HCT116 (cell line): Measurements from ENCODE around the gene CEP70. TPM values are rescaled to one million over a fixed set of nuclear protein-coding genes. Genes with fewer than 3 reads are reported as not detected.

Experiments used
- ATAC-seq: fragments of 200-7000 bp; cut with Tn5 transposase; 2 replicates; pipeline ENCODE4 v1.9.1; 2020; ENCODE audit warnings: mild to moderate bottlenecking, moderate library complexity
- BruUV-seq: library from RNA; stranded (reverse); fragments of 400-500 nt; replicated peaks from 2 replicates; lab custom pipeline; 2021; lab: Mats Ljungman, UMichigan
- CTCF ChIA-PET: fragments of 300-600 bp; sonication (Branson Sonifier 250); formaldehyde crosslinking; loops from one replicate; lab custom pipeline; 2021; ENCODE audit warnings: antibody characterized with exemption; lab: Charles Lee
- POLR2A ChIA-PET: fragments of 300-600, 350-600 bp; sonication (Branson Sonifier 250); formaldehyde crosslinking; loops from one replicate; lab custom pipeline; 2021; ENCODE audit warnings: antibody characterized with exemption; lab: Charles Lee
- RAD21 ChIA-PET, 2 experiments: fragments of 300-600 bp; sonication (Branson Sonifier 250); formaldehyde crosslinking; loops; one replicate each; lab custom pipeline; 2023; ENCODE audit warnings: low total read pairs in 2 of 2; ENCODE audit not compliant: uncharacterized antibody in 2 of 2, unreplicated experiment in 2 of 2, low non-redundant PET in 1 of 2; lab: Charles Lee
- DNase-seq: peaks from one replicate; pipeline ENCODE4 v3.0.0-alpha.2; 2010; ENCODE audit warnings: low read depth, low spot score
- H2AFZ ChIP-seq: fragments of 200-600 bp; shearing (Covaris generic), sonication (generic); 2 replicates; pipeline ENCODE4 v1.6.1; 2017; ENCODE audit warnings: low read depth, mixed run types, mixed read lengths, antibody characterized with exemption, low read length; ENCODE audit not compliant: poor library complexity, severe bottlenecking
- H3K27ac ChIP-seq: 2 replicates; pipeline ENCODE4 v1.5.1; 2012; ENCODE audit warnings: low read depth, low read length
- H3K27me3 ChIP-seq: fragments of 200-600 bp; sonication (generic); 2 replicates; pipeline ENCODE4 v1.6.1; 2016; ENCODE audit warnings: mixed run types, low read length, mixed read lengths; ENCODE audit not compliant: insufficient read depth
- H3K36me3 ChIP-seq, 2 experiments: fragments of 200-500 bp in 1 of 2; fragments of 200-600 bp in 1 of 2; sonication (Bioruptor generic) in 1 of 2; sonication (generic) in 1 of 2; 2 replicates each; pipeline versions ENCODE4 v1.5.1 to v1.6.1; 2014 to 2016; ENCODE audit warnings: low read length in 2 of 2, inconsistent platforms in 1 of 2, mixed read lengths in 1 of 2, mixed run types in 1 of 2; ENCODE audit not compliant: insufficient read depth in 2 of 2, control insufficient read depth in 1 of 2
- H3K4me1 ChIP-seq, 2 experiments: fragments of 200-600 bp in 1 of 2; sonication (generic) in 1 of 2; 2 replicates each; pipeline versions ENCODE4 v1.5.1 to v1.6.1; 2012 to 2017; ENCODE audit warnings: low read length in 2 of 2, inconsistent platforms in 1 of 2, mild to moderate bottlenecking in 1 of 2, mixed read lengths in 1 of 2, mixed run types in 1 of 2, moderate library complexity in 1 of 2; ENCODE audit not compliant: insufficient read depth in 2 of 2, control insufficient read depth in 1 of 2
- H3K4me2 ChIP-seq: fragments of 200-600 bp; sonication (generic); 2 replicates; pipeline ENCODE4 v1.6.1; 2017; ENCODE audit warnings: mixed run types, low read length, mixed read lengths
- H3K4me3 ChIP-seq, 2 experiments: fragments of 200-600 bp in 1 of 2; sonication (generic) in 1 of 2; replicated peaks in 1 of 2; 2 replicates each; pipeline ENCODE4 v1.5.1; 2011 to 2016; ENCODE audit warnings: low read length in 2 of 2, control low read depth in 1 of 2, low read depth in 1 of 2, mild to moderate bottlenecking in 1 of 2, mixed read lengths in 1 of 2, mixed run types in 1 of 2
- H3K79me2 ChIP-seq: fragments of 200-600 bp; sonication (generic); 2 replicates; pipeline ENCODE4 v1.6.1; 2017; ENCODE audit warnings: mild to moderate bottlenecking, mixed run types, low read length, moderate library complexity, mixed read lengths; ENCODE audit not compliant: insufficient read depth
- H3K9ac ChIP-seq: fragments of 200-600 bp; sonication (generic); 2 replicates; pipeline ENCODE4 v1.6.1; 2016; ENCODE audit warnings: low read length, mixed read lengths
- H3K9me2 ChIP-seq: fragments of 200-600 bp; sonication (generic), shearing (Covaris generic); 2 replicates; pipeline ENCODE4 v1.6.1; 2017; ENCODE audit warnings: mixed run types, mild to moderate bottlenecking, moderate library complexity; ENCODE audit not compliant: insufficient read depth
- H3K9me3 ChIP-seq, 2 experiments: fragments of 200-500 bp in 1 of 2; fragments of 200-600 bp in 1 of 2; sonication (Bioruptor generic) in 1 of 2; sonication (generic) in 1 of 2; 2 replicates each; pipeline ENCODE4 v1.6.1; 2014 to 2017; ENCODE audit warnings: low read length in 2 of 2, mixed read lengths in 2 of 2, inconsistent platforms in 1 of 2, low read depth in 1 of 2, mild to moderate bottlenecking in 1 of 2, mixed run types in 1 of 2, moderate library complexity in 1 of 2; ENCODE audit not compliant: control insufficient read depth in 1 of 2, insufficient read depth in 1 of 2
- H4K20me1 ChIP-seq: fragments of 200-600 bp; sonication (generic), shearing (Covaris generic); 2 replicates; pipeline ENCODE4 v1.6.1; 2017; ENCODE audit warnings: mixed run types, mild to moderate bottlenecking, moderate library complexity; ENCODE audit not compliant: insufficient read depth
- CBX3 ChIP-seq: IDR thresholded peaks from 2 replicates; pipeline ENCODE4 v1.6.1; 2012; ENCODE audit warnings: low read depth
- CEBPB ChIP-seq: IDR thresholded peaks from 2 replicates; pipeline ENCODE4 v1.6.1; 2012; ENCODE audit warnings: low read depth
- ELF1 ChIP-seq: IDR thresholded peaks from 2 replicates; pipeline ENCODE4 v1.6.1; 2012; ENCODE audit warnings: low read depth, borderline replicate concordance
- EZH2 ChIP-seq: fragments of 200-600 bp; sonication (generic); IDR thresholded peaks from 2 replicates; pipeline ENCODE4 v1.6.1; 2017; ENCODE audit warnings: antibody characterized with exemption, mixed run types
- EZH2phosphoT487 ChIP-seq: fragments of 200-600 bp; IDR thresholded peaks from 2 replicates; pipeline ENCODE4 v1.6.1; 2018; ENCODE audit warnings: antibody characterized with exemption, borderline replicate concordance
- FOSL1 ChIP-seq: IDR thresholded peaks from 2 replicates; pipeline ENCODE4 v1.6.1; 2012; ENCODE audit warnings: low read depth
- JUND ChIP-seq: IDR thresholded peaks from 2 replicates; pipeline ENCODE4 v1.6.1; 2012
- MAX ChIP-seq: IDR thresholded peaks from 2 replicates; pipeline ENCODE4 v1.6.1; 2012
- POLR2AphosphoS5 ChIP-seq: IDR thresholded peaks from 2 replicates; pipeline ENCODE4 v1.6.1; 2011; ENCODE audit warnings: mild to moderate bottlenecking, low read depth, low read length, moderate library complexity
- RAD21 ChIP-seq: IDR thresholded peaks from 2 replicates; pipeline ENCODE4 v1.6.1; 2012; ENCODE audit warnings: low read depth, mild to moderate bottlenecking
- REST ChIP-seq: IDR thresholded peaks from 2 replicates; pipeline ENCODE4 v1.6.1; 2012; ENCODE audit warnings: low read depth
- SIN3A ChIP-seq: IDR thresholded peaks from 2 replicates; pipeline ENCODE4 v1.6.1; 2012; ENCODE audit warnings: low read depth
- SP1 ChIP-seq: IDR thresholded peaks from 2 replicates; pipeline ENCODE4 v1.6.1; 2012; ENCODE audit warnings: low read depth
- SRF ChIP-seq: IDR thresholded peaks from 2 replicates; pipeline ENCODE4 v1.6.1; 2012; ENCODE audit warnings: low read depth
- YY1 ChIP-seq: IDR thresholded peaks from 2 replicates; pipeline ENCODE4 v1.6.1; 2011; ENCODE audit warnings: low read length, low read depth, moderate library complexity, mild to moderate bottlenecking; ENCODE audit not compliant: insufficient replicate concordance; ENCODE audit errors: extremely low read depth
- ZBTB33 ChIP-seq: IDR thresholded peaks from 2 replicates; pipeline ENCODE4 v1.6.1; 2011; ENCODE audit warnings: mild to moderate bottlenecking, low read length, moderate library complexity; ENCODE audit not compliant: insufficient replicate concordance; ENCODE audit errors: extremely low read depth
- ZNF274 ChIP-seq: fragments of 200-500 bp; sonication (Bioruptor generic); IDR thresholded peaks from 2 replicates; pipeline ENCODE4 v1.6.1; 2014; ENCODE audit warnings: mild to moderate bottlenecking, low read depth, low read length, inconsistent platforms
- intact Hi-C: fragments of 100-400 bp; cut with micrococcal nuclease; formaldehyde crosslinking; loops from 2 replicates; pipeline ENCODE4 v1.10.0; 2022
- total RNA-seq: library from RNA; stranded (reverse); gene quantifications from one replicate; pipeline ENCODE4 v1.2.1, GENCODE V29; 2021; ENCODE audit not compliant: unreplicated experiment

The CEP70 gene
- total RNA-seq, 1 experiment from 2014 or later, result 38.7 TPM

GRCh38 chr3:138471481-138471880, 122.6 kb downstream of the CEP70 start:
- ATAC-seq (no peak), DNase-seq (no peak)
- intact Hi-C loops, result loop anchor here (10.0 kb wide), 2 partner anchors 223 to 853 kb away; no protein-coding TSS in a partner anchor
- Histone ChIP-seq H3K4me1 (peaks cover 0 to 6% of the 10 kb centered on the region in 2 experiments; a peak in 1 of 4 replicates), H2AFZ (no peak overlapping the region), H3K79me2 (no peaks in the 10 kb centered on the region), H4K20me1 (no peaks in the 10 kb centered on the region), H3K4me2 (no peak overlapping the region), H3K9me3 (no peaks in the 10 kb centered on the region), H3K27ac (no peak overlapping the region), H3K9ac (no peak overlapping the region), H3K9me2 (no peaks in the 10 kb centered on the region), H3K4me3 (no peak overlapping the region), H3K36me3 (no peaks in the 10 kb centered on the region), H3K27me3 (no peaks in the 10 kb centered on the region)
- ChIA-PET POLR2A (no interaction called here), RAD21 (no interaction called here), CTCF (interaction anchor here (1.0 kb wide), 1 partner anchor 11 kb away, joined by 3 read pairs; no protein-coding TSS in a partner anchor)
- BruUV-seq, result no TSS peak
- TF ChIP-seq ZNF274 (no peak), ELF1 (no peak), ZBTB33 (no peak), CBX3 (no peak), RAD21 (no peak), SRF (no peak), POLR2AphosphoS5 (no peak), EZH2 (no peak), YY1 (no peak), CEBPB (no peak), MAX (no peak), SIN3A (no peak), REST (no peak), EZH2phosphoT487 (no peak), SP1 (no peak), JUND (no peak), FOSL1 (no peak)
